GM12878 (cell line): ENCODE results near the gene SYTL4. TPM values are rescaled to one million over a fixed set of nuclear protein-coding genes. Genes with fewer than 3 reads are reported as not detected.

Source experiments
- ATAC-seq: fragments of 200-7000 bp; cut with Tn5 transposase; 3 replicates; pipeline ENCODE4 v1.9.1; 2020; ENCODE audit warnings: mild to moderate bottlenecking, moderate library complexity
- BruUV-seq: library from RNA; stranded (reverse); fragments of 400-500 nt; replicated peaks from 2 replicates; lab custom pipeline; 2021; lab: Mats Ljungman, UMichigan
- CTCF ChIA-PET: fragments of 300-600 bp; sonication (Branson Sonifier 250); formaldehyde crosslinking; extraction: SDS; loops from one replicate; lab custom pipeline; 2021; ENCODE audit warnings: inconsistent platforms; lab: Yijun Ruan, JAX
- POLR2A ChIA-PET: fragments of 350-600 bp; formaldehyde crosslinking; extraction: SDS; loops from one replicate; lab custom pipeline; 2021; ENCODE audit warnings: inconsistent platforms; lab: Charles Lee
- RAD21 ChIA-PET: fragments of 300-600 bp; sonication (Branson Sonifier 250); formaldehyde crosslinking; loops from one replicate; lab custom pipeline; 2023; ENCODE audit warnings: antibody characterized with exemption; ENCODE audit not compliant: unreplicated experiment; lab: Charles Lee
- SMC1A ChIA-PET: fragments of 300-600 bp; sonication (Branson Sonifier 250); formaldehyde crosslinking; loops from one replicate; lab custom pipeline; 2023; ENCODE audit not compliant: unreplicated experiment, uncharacterized antibody; lab: Charles Lee
- DNase-seq: peaks from one replicate; pipeline ENCODE4 v3.0.0-alpha.2; 2011; ENCODE audit warnings: low read depth, low spot score
- FAIRE-seq: peaks from 3 replicates; lab custom pipeline; 2011; peaks lifted over from hg19 to GRCh38; lab: Jason Lieb, UNC
- H2AFZ ChIP-seq: 2 replicates; pipeline ENCODE4 v1.6.0; 2011; ENCODE audit warnings: low read depth, low read length, control low read depth; ENCODE audit not compliant: control insufficient read depth
- H3K27ac ChIP-seq: 2 replicates; pipeline ENCODE4 v1.5.1; 2011; ENCODE audit warnings: control low read depth; ENCODE audit not compliant: control insufficient read depth, insufficient read depth
- H3K27me3 ChIP-seq, 2 experiments: replicated peaks in 1 of 2; 2 replicates each; pipeline versions ENCODE4 v1.6.0 to v1.6.1; 2011; ENCODE audit warnings: low read length in 1 of 2; ENCODE audit not compliant: control insufficient read depth in 2 of 2, insufficient read depth in 2 of 2
- H3K36me3 ChIP-seq, 2 experiments: 2 replicates each; pipeline ENCODE4 v1.5.1; 2011; ENCODE audit warnings: low read length in 1 of 2; ENCODE audit not compliant: control insufficient read depth in 2 of 2, insufficient read depth in 2 of 2
- H3K4me1 ChIP-seq: 2 replicates; pipeline ENCODE4 v1.6.1; 2011; ENCODE audit warnings: mild to moderate bottlenecking, low read length, moderate library complexity, mixed read lengths; ENCODE audit not compliant: control insufficient read depth, insufficient read depth
- H3K4me2 ChIP-seq: 2 replicates; pipeline ENCODE4 v1.6.0; 2011; ENCODE audit warnings: control low read depth; ENCODE audit not compliant: control insufficient read depth, insufficient read depth
- H3K4me3 ChIP-seq: fragments of 200-600 bp; sonication (generic); 2 replicates; pipeline ENCODE4 v1.5.1; 2016
- H3K79me2 ChIP-seq: 2 replicates; pipeline ENCODE4 v1.6.0; 2011; ENCODE audit warnings: low read length; ENCODE audit not compliant: control insufficient read depth, insufficient read depth
- H3K9ac ChIP-seq: 2 replicates; pipeline ENCODE4 v1.8.0; 2011; ENCODE audit warnings: low read length, control low read depth, mixed read lengths; ENCODE audit not compliant: control insufficient read depth, insufficient read depth
- H3K9me3 ChIP-seq: replicated peaks from 3 replicates; pipeline ENCODE4 v1.5.1; 2011; ENCODE audit warnings: mild to moderate bottlenecking, low read length; ENCODE audit not compliant: control insufficient read depth, insufficient read depth
- H4K20me1 ChIP-seq: 2 replicates; pipeline ENCODE4 v1.6.0; 2011; ENCODE audit not compliant: control insufficient read depth, insufficient read depth
- CBX3 ChIP-seq: fragments of 200-600 bp; sonication (generic); IDR thresholded peaks from 2 replicates; pipeline ENCODE4 v1.6.1; 2016; ENCODE audit warnings: low read depth, borderline replicate concordance
- ESRRA ChIP-seq: IDR thresholded peaks from 2 replicates; pipeline ENCODE4 v1.6.1; 2012; ENCODE audit warnings: mild to moderate bottlenecking, low read length, improper control_type of control experiment
- LARP7 ChIP-seq: fragments of 450-650 bp; IDR thresholded peaks from 2 replicates; pipeline ENCODE4 v1.6.1; 2017; ENCODE audit warnings: mild to moderate bottlenecking
- PKNOX1 ChIP-seq: fragments of 450-650 bp; IDR thresholded peaks from 2 replicates; pipeline ENCODE4 v1.6.1; 2016; ENCODE audit warnings: mild to moderate bottlenecking
- SKIL ChIP-seq: fragments of 450-650 bp; IDR thresholded peaks from 2 replicates; pipeline ENCODE4 v1.6.1; 2017; ENCODE audit warnings: mild to moderate bottlenecking, low read depth, inconsistent platforms; ENCODE audit not compliant: poor library complexity, severe bottlenecking
- SREBF2 ChIP-seq: IDR thresholded peaks from 2 replicates; pipeline ENCODE4 v1.6.1; 2012; ENCODE audit warnings: mild to moderate bottlenecking, low read length
- WGBS: methylation state at CpG from one replicate; pipeline ENCODE4 v1.1.6; 2016; ENCODE audit warnings: low lambda C conversion rate; ENCODE audit not compliant: insufficient replicate concordance, insufficient coverage; ENCODE audit errors: missing lambda C conversion rate; 5-methylcytosine and 5-hydroxymethylcytosine counted together
- in situ Hi-C: fragments of 300-500 bp; cut with MboI; formaldehyde crosslinking; loops from 9 replicates; pipeline ENCODE4 v1.14.3; 2018; ENCODE audit warnings: mixed read lengths
- intact Hi-C: fragments of 100-400 bp; cut with micrococcal nuclease; formaldehyde crosslinking; loops from one replicate; pipeline ENCODE4 v1.14.2; 2022; ENCODE audit not compliant: unreplicated experiment
- polyA plus RNA-seq, 11 experiments: library from polyadenylated mRNA; depleted of rRNA in 4 of 11; unstranded in 6 of 11; stranded (reverse) in 5 of 11; fragments of >200 nt; fragmentation: Nextera tagmentation in 4 of 11; fragmentation: Illumina TruSeq in 1 of 11; extraction: Ambion mirVana in 4 of 11; extraction: Trizol in 1 of 11; gene quantifications; 1 replicate in 1 of 11; 2 replicates in 10 of 11; pipeline versions ENCODE4 v1.2.1 to v1.2.3, GENCODE V29; 2011 to 2016; ENCODE audit warnings: inconsistent platforms in 2 of 11, missing spikeins in 2 of 11, low read depth in 1 of 11
- total RNA-seq, 4 experiments: library from RNA; depleted of rRNA in 3 of 4; stranded (reverse); fragments of >200 nt in 3 of 4; fragmentation: Illumina TruSeq in 1 of 4; extraction: Trizol in 1 of 4; gene quantifications; 2 replicates each; pipeline versions ENCODE4 v1.2.1 to v1.2.3, GENCODE V29; 2013 to 2021
- TF ChIP-seq, protein P1 (sequence below): IDR thresholded peaks from 2 replicates; pipeline ENCODE4 v1.6.1; 2011; ENCODE audit warnings: low read depth, low read length, improper control_type of control experiment, borderline replicate concordance
- TF ChIP-seq, protein P2 (sequence below): fragments of 450-650 bp; IDR thresholded peaks from 2 replicates; pipeline ENCODE4 v1.6.1; 2016; ENCODE audit warnings: mild to moderate bottlenecking
- TF ChIP-seq, protein P3 (sequence below): IDR thresholded peaks from 2 replicates; pipeline ENCODE4 v1.6.1; 2012; ENCODE audit warnings: low read length, inconsistent platforms

The SYTL4 gene
- total and polyA plus RNA-seq, 10 of the 15 experiments (the other 5 are each of a cell fraction or from before 2014, with no cell fraction given): 0.07 to 0.74 (median 0.19) TPM; not detected in 2

DNA sequence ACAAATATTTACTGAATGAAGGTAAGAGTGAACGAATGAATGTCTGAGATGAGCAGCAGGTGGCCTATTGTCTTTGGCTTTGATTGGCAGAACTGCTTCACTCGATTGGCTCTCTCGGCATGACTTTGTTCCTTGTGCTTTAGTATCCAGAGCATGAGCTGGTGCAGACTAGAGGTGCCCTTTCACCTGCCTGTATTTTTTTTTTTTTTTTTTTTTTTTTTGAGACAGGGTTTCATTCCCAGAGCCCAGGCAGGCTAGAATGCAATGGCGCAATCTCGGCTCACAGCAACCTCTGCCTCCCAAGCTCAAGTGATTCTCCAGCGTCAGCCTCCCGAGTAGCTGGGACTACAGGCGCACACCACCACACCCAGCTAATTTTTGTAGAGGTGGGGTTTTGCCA is 49.0 kb downstream of the SYTL4 start:
- ATAC-seq (no peak), FAIRE-seq (no peak), DNase-seq (no peak)
- intact Hi-C loops: no loop called here
- ChIA-PET CTCF (interaction anchor here (7.5 kb wide), 1 partner anchor 85 kb away, joined by 128 read pairs; no protein-coding TSS in a partner anchor), RAD21 (no interaction called here), SMC1A (no interaction called here), POLR2A (no interaction called here)
- no peak overlapping the region for H3K4me3 ChIP-seq
- no peak overlapping the region for H3K27ac ChIP-seq
- in situ Hi-C loops: no loop called here
- no peaks in the 10 kb centered on the region for H3K9me3 ChIP-seq
- H3K4me2 ChIP-seq: no peak overlapping the region
- H3K36me3 ChIP-seq: no peaks in the 10 kb centered on the region
- TF ChIP-seq PKNOX1: no peak
- no peak for TF ChIP-seq SREBF2
- TF ChIP-seq, protein P1, sequence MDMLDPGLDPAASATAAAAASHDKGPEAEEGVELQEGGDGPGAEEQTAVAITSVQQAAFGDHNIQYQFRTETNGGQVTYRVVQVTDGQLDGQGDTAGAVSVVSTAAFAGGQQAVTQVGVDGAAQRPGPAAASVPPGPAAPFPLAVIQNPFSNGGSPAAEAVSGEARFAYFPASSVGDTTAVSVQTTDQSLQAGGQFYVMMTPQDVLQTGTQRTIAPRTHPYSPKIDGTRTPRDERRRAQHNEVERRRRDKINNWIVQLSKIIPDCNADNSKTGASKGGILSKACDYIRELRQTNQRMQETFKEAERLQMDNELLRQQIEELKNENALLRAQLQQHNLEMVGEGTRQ: no peak
- no peak for TF ChIP-seq SKIL
- TF ChIP-seq, protein P2, sequence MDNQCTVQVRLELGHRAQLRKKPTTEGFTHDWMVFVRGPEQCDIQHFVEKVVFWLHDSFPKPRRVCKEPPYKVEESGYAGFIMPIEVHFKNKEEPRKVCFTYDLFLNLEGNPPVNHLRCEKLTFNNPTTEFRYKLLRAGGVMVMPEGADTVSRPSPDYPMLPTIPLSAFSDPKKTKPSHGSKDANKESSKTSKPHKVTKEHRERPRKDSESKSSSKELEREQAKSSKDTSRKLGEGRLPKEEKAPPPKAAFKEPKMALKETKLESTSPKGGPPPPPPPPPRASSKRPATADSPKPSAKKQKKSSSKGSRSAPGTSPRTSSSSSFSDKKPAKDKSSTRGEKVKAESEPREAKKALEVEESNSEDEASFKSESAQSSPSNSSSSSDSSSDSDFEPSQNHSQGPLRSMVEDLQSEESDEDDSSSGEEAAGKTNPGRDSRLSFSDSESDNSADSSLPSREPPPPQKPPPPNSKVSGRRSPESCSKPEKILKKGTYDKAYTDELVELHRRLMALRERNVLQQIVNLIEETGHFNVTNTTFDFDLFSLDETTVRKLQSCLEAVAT: no peak
- no peak for TF ChIP-seq LARP7
- TF ChIP-seq, protein P3, sequence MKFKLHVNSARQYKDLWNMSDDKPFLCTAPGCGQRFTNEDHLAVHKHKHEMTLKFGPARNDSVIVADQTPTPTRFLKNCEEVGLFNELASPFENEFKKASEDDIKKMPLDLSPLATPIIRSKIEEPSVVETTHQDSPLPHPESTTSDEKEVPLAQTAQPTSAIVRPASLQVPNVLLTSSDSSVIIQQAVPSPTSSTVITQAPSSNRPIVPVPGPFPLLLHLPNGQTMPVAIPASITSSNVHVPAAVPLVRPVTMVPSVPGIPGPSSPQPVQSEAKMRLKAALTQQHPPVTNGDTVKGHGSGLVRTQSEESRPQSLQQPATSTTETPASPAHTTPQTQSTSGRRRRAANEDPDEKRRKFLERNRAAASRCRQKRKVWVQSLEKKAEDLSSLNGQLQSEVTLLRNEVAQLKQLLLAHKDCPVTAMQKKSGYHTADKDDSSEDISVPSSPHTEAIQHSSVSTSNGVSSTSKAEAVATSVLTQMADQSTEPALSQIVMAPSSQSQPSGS: no peak
- TF ChIP-seq ESRRA: no peak
- no peak for TF ChIP-seq CBX3
- no peaks in the 10 kb centered on the region for H3K79me2 ChIP-seq
- H4K20me1 ChIP-seq: no peaks in the 10 kb centered on the region
- 59% methylated on average over 8 of the region's 8 CpGs for WGBS
- H2AFZ ChIP-seq: no peak overlapping the region
- H3K9ac ChIP-seq: no peak overlapping the region
- H3K27me3 ChIP-seq: no peaks in the 10 kb centered on the region; a peak in 1 of 4 replicates
- BruUV-seq: no TSS peak
- H3K4me1 ChIP-seq: peaks cover 7% of the 10 kb centered on the region; the same call in 1 of the 2 replicates
